ENCODE measurements around the gene SND1.

SND1 gene

GRCh38 chr7:127932076-127932475 lies 280.1 kb downstream of the SND1 start:
- peaks cover 7 to 31% of the 10 kb centered on the region in 2 donors for H3K4me1 ChIP-seq (ENCODE audit: control insufficient read depth in 2 of 2, insufficient read depth in 2 of 2, low read length in 2 of 2)
- no peak overlapping the region for H3K9ac ChIP-seq (ENCODE audit: low read depth in 1 of 2, low read length in 2 of 2)
- no peaks in the 10 kb centered on the region for H3K27me3 ChIP-seq (ENCODE audit: control insufficient read depth in 2 of 2, insufficient read depth in 2 of 2, low read length in 2 of 2)
- H3K27ac ChIP-seq (ENCODE audit: low read depth in 2 of 2, low read length in 2 of 2): no peak overlapping the region
- no peak overlapping the region for H3K4me3 ChIP-seq (ENCODE audit: low read length in 2 of 2)
- H3K9me3 ChIP-seq (ENCODE audit: control insufficient read depth in 2 of 2, low read length in 2 of 2): no peaks in the 10 kb centered on the region
- H3K36me3 ChIP-seq (ENCODE audit: control insufficient read depth in 2 of 2, insufficient read depth in 2 of 2, low read length in 2 of 2): peaks cover 0 to 10% of the 10 kb centered on the region in 2 donors

- Histone ChIP-seq H3K27me3 (ENCODE audit: control insufficient read depth in 2 of 2, insufficient read depth in 2 of 2, low read length in 2 of 2) (no peaks in the 10 kb centered on the region), H3K9ac (ENCODE audit: low read depth in 1 of 2, low read length in 2 of 2) (no peak overlapping the region), H3K4me1 (ENCODE audit: control insufficient read depth in 2 of 2, insufficient read depth in 2 of 2, low read length in 2 of 2) (peaks cover 7 to 28% of the 10 kb centered on the region in 2 donors), H3K9me3 (ENCODE audit: control insufficient read depth in 2 of 2, low read length in 2 of 2) (no peaks in the 10 kb centered on the region), H3K36me3 (ENCODE audit: control insufficient read depth in 2 of 2, insufficient read depth in 2 of 2, low read length in 2 of 2) (peaks cover 0 to 10% of the 10 kb centered on the region in 2 donors), H3K27ac (ENCODE audit: low read depth in 2 of 2, low read length in 2 of 2) (no peak overlapping the region), H3K4me3 (ENCODE audit: low read length in 2 of 2) (no peak overlapping the region)
Observed at GRCh38 chr7:127932496-127932895, 280.5 kb downstream of the SND1 start.

- no peak overlapping the region for H3K9ac ChIP-seq (ENCODE audit: low read depth in 1 of 2, low read length in 2 of 2)
- no peaks in the 10 kb centered on the region for H3K9me3 ChIP-seq (ENCODE audit: control insufficient read depth in 2 of 2, low read length in 2 of 2)
- peaks cover 7 to 26% of the 10 kb centered on the region in 2 donors for H3K4me1 ChIP-seq (ENCODE audit: control insufficient read depth in 2 of 2, insufficient read depth in 2 of 2, low read length in 2 of 2)
- H3K36me3 ChIP-seq (ENCODE audit: control insufficient read depth in 2 of 2, insufficient read depth in 2 of 2, low read length in 2 of 2): peaks cover 0 to 10% of the 10 kb centered on the region in 2 donors
- H3K27ac ChIP-seq (ENCODE audit: low read depth in 2 of 2, low read length in 2 of 2): no peak overlapping the region
- H3K27me3 ChIP-seq (ENCODE audit: control insufficient read depth in 2 of 2, insufficient read depth in 2 of 2, low read length in 2 of 2): no peaks in the 10 kb centered on the region
- no peak overlapping the region for H3K4me3 ChIP-seq (ENCODE audit: low read length in 2 of 2)
Observed at GRCh38 chr7:127933146-127933545, 281.2 kb downstream of the SND1 start.

GRCh38 chr7:127934711-127935110 lies 282.7 kb downstream of the SND1 start:
- no peaks in the 10 kb centered on the region for H3K9me3 ChIP-seq (ENCODE audit: control insufficient read depth in 2 of 2, low read length in 2 of 2)
- H3K9ac ChIP-seq (ENCODE audit: low read depth in 1 of 2, low read length in 2 of 2): no peak overlapping the region
- no peak overlapping the region for H3K4me3 ChIP-seq (ENCODE audit: low read length in 2 of 2)
- H3K4me1 ChIP-seq (ENCODE audit: control insufficient read depth in 2 of 2, insufficient read depth in 2 of 2, low read length in 2 of 2): peaks cover 7 to 14% of the 10 kb centered on the region in 2 donors
- H3K36me3 ChIP-seq (ENCODE audit: control insufficient read depth in 2 of 2, insufficient read depth in 2 of 2, low read length in 2 of 2): peaks cover 0 to 7% of the 10 kb centered on the region in 2 donors
- H3K27ac ChIP-seq (ENCODE audit: low read depth in 2 of 2, low read length in 2 of 2): no peak overlapping the region
- no peaks in the 10 kb centered on the region for H3K27me3 ChIP-seq (ENCODE audit: control insufficient read depth in 2 of 2, insufficient read depth in 2 of 2, low read length in 2 of 2)

DNA sequence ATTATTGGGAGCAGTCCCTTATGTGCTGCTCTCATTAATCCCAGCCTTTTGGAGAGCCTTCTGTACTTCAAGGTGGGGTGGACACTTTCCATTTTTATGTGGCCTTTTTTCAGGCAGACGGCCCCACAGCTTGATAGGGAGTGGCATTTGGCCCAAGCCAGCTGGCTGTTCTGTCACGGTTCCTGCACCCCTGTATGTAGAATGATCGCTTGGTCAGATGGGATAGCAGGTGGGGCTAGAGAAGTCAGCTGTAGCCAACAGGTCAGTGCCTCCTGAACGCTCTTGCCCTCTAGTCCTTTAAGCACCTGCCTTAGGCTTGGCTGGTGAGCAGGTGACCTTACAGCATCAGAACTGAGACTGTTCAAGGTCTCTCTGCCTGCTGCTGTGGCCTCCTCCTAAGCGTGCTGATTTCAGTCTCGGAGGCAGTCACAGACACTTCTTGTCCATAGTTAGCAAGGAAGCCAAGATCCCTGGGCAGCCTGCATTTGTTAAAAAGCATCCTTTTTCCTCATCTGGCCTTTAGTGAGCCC lies 283.9 kb downstream of the SND1 start:
- no peak overlapping the region for H3K4me3 ChIP-seq (ENCODE audit: low read length in 2 of 2)
- H3K27ac ChIP-seq (ENCODE audit: low read depth in 2 of 2, low read length in 2 of 2): no peak overlapping the region
- H3K9ac ChIP-seq (ENCODE audit: low read depth in 1 of 2, low read length in 2 of 2): no peak overlapping the region
- no peaks in the 10 kb centered on the region for H3K36me3 ChIP-seq (ENCODE audit: control insufficient read depth in 2 of 2, insufficient read depth in 2 of 2, low read length in 2 of 2)
- H3K27me3 ChIP-seq (ENCODE audit: control insufficient read depth in 2 of 2, insufficient read depth in 2 of 2, low read length in 2 of 2): no peaks in the 10 kb centered on the region
- H3K4me1 ChIP-seq (ENCODE audit: control insufficient read depth in 2 of 2, insufficient read depth in 2 of 2, low read length in 2 of 2): peaks cover 0 to 5% of the 10 kb centered on the region in 2 donors
- H3K9me3 ChIP-seq (ENCODE audit: control insufficient read depth in 2 of 2, low read length in 2 of 2): no peaks in the 10 kb centered on the region

- no peak overlapping the region for H3K27ac ChIP-seq (ENCODE audit: low read depth in 2 of 2, low read length in 2 of 2)
Observed at GRCh38 chr7:127937066-127937680, 285.2 kb downstream of the SND1 start.

DNA sequence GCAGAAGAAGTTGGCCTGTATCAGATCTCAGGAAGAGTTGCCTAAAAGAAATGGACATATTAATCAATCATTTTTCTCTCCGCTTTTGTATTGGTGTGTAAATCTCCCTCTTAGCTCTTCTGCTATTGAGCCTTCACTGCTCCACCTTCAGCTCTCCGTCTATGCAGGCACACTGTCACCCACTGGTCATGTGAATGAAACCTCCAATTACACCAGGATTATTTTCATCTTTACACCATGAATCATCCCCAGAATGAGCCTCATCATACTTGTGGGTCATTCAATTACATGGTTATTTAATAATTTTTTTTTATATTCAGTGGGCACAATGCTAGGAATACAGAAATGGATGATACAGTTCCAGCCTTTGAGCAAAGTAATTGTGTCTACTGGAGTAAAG lies 286.6 kb downstream of the SND1 start:
- no peaks in the 10 kb centered on the region for H3K9me3 ChIP-seq (ENCODE audit: control insufficient read depth in 2 of 2, low read length in 2 of 2)

More at GRCh38 chr7:127937066-127937680, 285.2 kb downstream of the SND1 start:
- no peaks in the 10 kb centered on the region for H3K9me3 ChIP-seq (ENCODE audit: control insufficient read depth in 2 of 2, low read length in 2 of 2)
- H3K36me3 ChIP-seq (ENCODE audit: control insufficient read depth in 2 of 2, insufficient read depth in 2 of 2, low read length in 2 of 2): peaks cover 0 to under 1% of the 10 kb centered on the region in 2 donors
- no peak overlapping the region for H3K9ac ChIP-seq (ENCODE audit: low read depth in 1 of 2, low read length in 2 of 2)
- no peaks in the 10 kb centered on the region for H3K4me1 ChIP-seq (ENCODE audit: control insufficient read depth in 2 of 2, insufficient read depth in 2 of 2, low read length in 2 of 2)
- H3K27me3 ChIP-seq (ENCODE audit: control insufficient read depth in 2 of 2, insufficient read depth in 2 of 2, low read length in 2 of 2): no peaks in the 10 kb centered on the region
- no peak overlapping the region for H3K4me3 ChIP-seq (ENCODE audit: low read length in 2 of 2)

GRCh38 chr7:127940381-127941160 lies 288.6 kb downstream of the SND1 start:
- Histone ChIP-seq H3K4me1 (ENCODE audit: control insufficient read depth in 2 of 2, insufficient read depth in 2 of 2, low read length in 2 of 2) (no peaks in the 10 kb centered on the region), H3K36me3 (ENCODE audit: control insufficient read depth in 2 of 2, insufficient read depth in 2 of 2, low read length in 2 of 2) (peaks cover 0 to 2% of the 10 kb centered on the region in 2 donors), H3K9me3 (ENCODE audit: control insufficient read depth in 2 of 2, low read length in 2 of 2) (no peaks in the 10 kb centered on the region)

More for the DNA sequence above, 286.6 kb downstream of the SND1 start:
- H3K9ac ChIP-seq (ENCODE audit: low read depth in 1 of 2, low read length in 2 of 2): no peak overlapping the region
- peaks cover 0 to 2% of the 10 kb centered on the region in 2 donors for H3K36me3 ChIP-seq (ENCODE audit: control insufficient read depth in 2 of 2, insufficient read depth in 2 of 2, low read length in 2 of 2)
- no peak overlapping the region for H3K27ac ChIP-seq (ENCODE audit: low read depth in 2 of 2, low read length in 2 of 2)
- no peak overlapping the region for H3K4me3 ChIP-seq (ENCODE audit: low read length in 2 of 2)
- no peaks in the 10 kb centered on the region for H3K4me1 ChIP-seq (ENCODE audit: control insufficient read depth in 2 of 2, insufficient read depth in 2 of 2, low read length in 2 of 2)
- H3K27me3 ChIP-seq (ENCODE audit: control insufficient read depth in 2 of 2, insufficient read depth in 2 of 2, low read length in 2 of 2): no peaks in the 10 kb centered on the region

GRCh38 chr7:127941476-127942210 lies 289.6 kb downstream of the SND1 start:
- Histone ChIP-seq H3K9ac (ENCODE audit: low read depth in 1 of 2, low read length in 2 of 2) (no peak overlapping the region), H3K27ac (ENCODE audit: low read depth in 2 of 2, low read length in 2 of 2) (no peak overlapping the region), H3K4me1 (ENCODE audit: control insufficient read depth in 2 of 2, insufficient read depth in 2 of 2, low read length in 2 of 2) (no peaks in the 10 kb centered on the region)

More at GRCh38 chr7:127940381-127941160, 288.6 kb downstream of the SND1 start:
- H3K9ac ChIP-seq (ENCODE audit: low read depth in 1 of 2, low read length in 2 of 2): no peak overlapping the region
- H3K27ac ChIP-seq (ENCODE audit: low read depth in 2 of 2, low read length in 2 of 2): no peak overlapping the region
- no peaks in the 10 kb centered on the region for H3K27me3 ChIP-seq (ENCODE audit: control insufficient read depth in 2 of 2, insufficient read depth in 2 of 2, low read length in 2 of 2)
- H3K4me3 ChIP-seq (ENCODE audit: low read length in 2 of 2): no peak overlapping the region

More at GRCh38 chr7:127941476-127942210, 289.6 kb downstream of the SND1 start:
- Histone ChIP-seq H3K36me3 (ENCODE audit: control insufficient read depth in 2 of 2, insufficient read depth in 2 of 2, low read length in 2 of 2) (peaks cover 0 to 2% of the 10 kb centered on the region in 2 donors), H3K27me3 (ENCODE audit: control insufficient read depth in 2 of 2, insufficient read depth in 2 of 2, low read length in 2 of 2) (no peaks in the 10 kb centered on the region), H3K4me3 (ENCODE audit: low read length in 2 of 2) (no peak overlapping the region), H3K9me3 (ENCODE audit: control insufficient read depth in 2 of 2, low read length in 2 of 2) (no peaks in the 10 kb centered on the region)

Data from mucosa of rectum (tissue), 2 donors.